NCI-H2107 treated with DMSO at 0.1 percent for 48 hours (cell line): ENCODE data around the gene FAM131C.
A peak's percentile ranks its signal among the peaks of the same experiment; 100 is the strongest.
"Not testable (repeated sequence)": the region's sequence is repeated elsewhere in the genome, so short reads cannot be mapped to it uniquely, and the experiment has no call there.

Source experiments
- DNase-seq: peaks from one replicate; lab custom pipeline; 2025; ENCODE audit not compliant: unreplicated experiment; lab: John Stamatoyannopoulos, UW

The FAM131C gene

DNA sequence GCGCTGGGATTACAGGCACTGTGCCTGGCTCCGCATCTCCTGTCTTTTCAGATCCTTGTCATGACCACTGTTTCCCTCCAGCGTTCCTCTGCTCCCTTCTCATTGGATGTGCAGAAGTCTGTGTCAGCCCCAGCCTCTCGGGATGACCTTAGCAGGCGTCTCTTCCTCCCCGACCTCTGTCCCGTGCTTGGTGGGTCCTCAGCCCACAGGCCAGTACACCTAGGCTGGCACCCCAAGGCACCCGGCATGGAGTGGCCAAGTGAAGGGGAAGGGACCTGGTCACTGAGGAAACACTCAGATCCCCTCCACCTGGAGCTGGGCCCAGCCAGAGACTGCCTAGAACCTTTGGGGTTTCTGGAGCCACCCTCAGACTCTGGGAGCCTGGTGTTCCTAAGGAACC lies 32.3 kb downstream of the FAM131C start:
- no peak for DNase-seq

DNA sequence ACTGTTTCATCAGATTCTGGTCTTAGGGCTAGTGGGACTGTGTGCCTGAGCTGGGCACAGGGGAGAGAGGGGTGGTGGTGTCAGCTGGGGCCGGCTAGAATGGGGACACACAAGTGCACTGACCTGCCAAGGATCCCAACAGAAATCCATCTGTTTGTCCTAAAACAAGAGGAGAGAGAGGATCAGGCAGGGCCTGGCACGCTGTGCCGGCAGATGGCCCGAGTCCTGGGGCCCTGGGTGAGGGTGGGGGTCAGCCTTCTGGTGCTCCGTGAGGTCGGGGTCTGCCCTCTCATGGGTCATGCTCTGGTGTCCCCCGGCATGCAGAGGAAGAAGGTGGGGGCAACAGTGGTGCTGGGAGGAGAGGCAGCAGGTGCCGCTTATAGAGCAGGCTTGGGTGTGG lies 33.6 kb downstream of the FAM131C start:
- not testable (repeated sequence) for DNase-seq

DNA sequence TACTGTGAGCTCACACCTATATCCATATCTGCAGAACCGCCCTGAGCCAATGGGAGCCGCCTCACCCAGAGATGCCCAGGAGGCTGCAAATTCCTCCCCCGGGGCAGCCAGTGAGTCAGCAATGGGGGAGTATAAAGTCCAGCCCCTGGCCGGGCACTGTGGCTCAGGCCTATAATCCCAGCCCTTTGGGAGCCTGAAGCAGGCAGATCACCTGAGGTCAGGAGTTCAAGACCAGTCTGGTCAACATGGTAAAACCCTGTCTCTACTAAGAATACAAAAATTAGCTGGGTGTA lies 34.9 kb downstream of the FAM131C start:
- DNase-seq, result no peak

DNA sequence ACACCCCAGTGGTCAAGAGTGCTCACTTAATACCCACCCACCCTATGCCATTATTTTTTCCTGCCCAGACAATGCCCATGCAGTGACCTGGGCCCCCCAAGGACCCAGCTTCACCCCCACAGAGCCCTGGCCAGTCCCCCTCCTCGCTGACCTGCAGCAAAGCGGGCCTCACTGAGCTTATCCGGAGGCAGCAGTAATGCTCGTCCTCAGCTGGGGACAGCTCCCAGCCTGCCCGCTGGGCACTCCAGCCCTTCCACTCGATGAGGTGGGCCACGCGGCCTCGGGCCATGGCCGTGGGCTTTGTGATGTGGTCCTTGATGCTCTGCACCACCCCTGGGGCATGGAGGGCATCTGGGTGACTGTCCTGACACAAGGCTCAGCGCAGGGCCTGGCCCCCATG lies 37.0 kb downstream of the FAM131C start:
- DNase-seq, result not testable (repeated sequence)

DNA sequence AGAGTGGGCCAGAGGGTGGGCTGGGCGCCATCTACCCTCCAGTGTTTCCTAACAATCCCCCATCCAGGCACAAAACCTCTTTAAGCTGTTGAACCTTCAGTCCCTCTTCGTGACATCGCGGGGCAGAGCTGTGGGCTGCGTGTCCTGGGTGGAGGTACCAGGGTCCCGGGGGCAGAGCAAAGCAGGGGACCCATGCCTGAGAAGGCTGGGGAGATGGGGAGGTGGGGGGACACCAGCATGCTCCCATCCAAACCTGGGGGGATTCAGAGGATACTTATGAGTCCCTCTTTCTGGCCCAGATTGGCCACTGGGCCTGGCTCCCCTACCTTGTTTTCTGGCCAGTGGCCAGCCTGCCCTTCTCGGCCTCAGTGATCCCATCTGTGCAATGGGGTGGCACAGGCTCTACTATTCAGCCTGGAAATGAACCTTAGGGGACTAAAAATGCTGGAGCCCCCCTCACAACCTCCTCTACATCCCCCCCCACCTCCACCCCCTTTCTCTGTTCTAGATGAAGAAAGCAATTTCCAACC lies 40.3 kb downstream of the FAM131C start:
- DNase-seq, result not testable (repeated sequence)

DNA sequence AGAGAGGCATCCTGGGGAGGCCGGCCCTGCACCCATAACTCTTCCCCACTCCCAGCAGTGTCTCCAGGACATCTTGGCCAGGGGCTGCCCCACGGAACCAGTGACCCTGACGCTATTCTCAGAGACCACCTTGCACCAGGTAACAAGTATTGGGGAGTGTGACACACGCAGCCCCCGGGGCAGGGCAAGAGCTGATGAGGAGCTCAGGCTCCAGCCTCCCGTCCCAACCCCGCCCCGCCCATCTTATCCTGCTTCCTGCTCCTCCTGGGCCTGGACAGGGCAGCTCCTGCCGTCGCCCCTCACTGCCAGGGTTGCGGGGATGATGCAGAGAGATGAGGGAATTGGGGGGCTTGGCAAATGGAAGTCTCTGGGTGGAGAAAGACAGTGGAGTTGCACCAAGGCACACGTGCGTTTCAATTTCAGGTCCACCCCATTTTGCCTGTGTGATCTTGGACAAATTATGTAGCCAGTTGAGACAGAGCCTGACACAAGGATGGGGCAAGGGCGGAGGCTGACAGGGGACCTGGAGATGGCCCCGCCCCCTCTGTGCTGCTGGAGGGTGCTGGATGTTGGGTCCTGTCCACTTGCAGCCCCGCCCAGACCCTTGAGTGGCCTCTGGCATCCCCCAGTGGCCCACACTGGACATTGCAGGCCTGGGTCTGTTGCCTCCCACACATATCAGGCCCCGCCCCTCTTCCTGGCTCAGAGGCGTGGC lies 40.9 kb downstream of the FAM131C start:
- DNase-seq, result peak; percentile 18

DNA sequence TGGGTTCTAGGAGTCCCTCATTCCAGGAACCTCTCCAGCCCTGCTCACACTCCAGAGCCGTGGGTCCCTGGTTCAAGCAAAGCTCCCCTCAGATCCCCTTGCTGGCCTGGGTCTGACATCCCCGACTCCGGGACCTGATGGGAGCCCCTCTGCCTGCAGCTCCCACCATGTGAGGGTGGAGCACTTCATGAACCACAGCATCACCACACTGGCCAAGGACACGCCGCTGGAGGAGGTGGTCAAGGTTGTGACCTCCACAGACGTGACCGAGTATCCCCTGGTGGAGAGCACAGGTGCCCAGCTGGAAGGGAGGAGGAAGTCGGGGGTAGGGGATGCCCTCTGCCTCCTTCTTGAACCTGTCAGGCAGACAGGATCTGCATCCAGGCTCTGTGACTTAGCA lies 41.9 kb downstream of the FAM131C start:
- no peak for DNase-seq

DNA sequence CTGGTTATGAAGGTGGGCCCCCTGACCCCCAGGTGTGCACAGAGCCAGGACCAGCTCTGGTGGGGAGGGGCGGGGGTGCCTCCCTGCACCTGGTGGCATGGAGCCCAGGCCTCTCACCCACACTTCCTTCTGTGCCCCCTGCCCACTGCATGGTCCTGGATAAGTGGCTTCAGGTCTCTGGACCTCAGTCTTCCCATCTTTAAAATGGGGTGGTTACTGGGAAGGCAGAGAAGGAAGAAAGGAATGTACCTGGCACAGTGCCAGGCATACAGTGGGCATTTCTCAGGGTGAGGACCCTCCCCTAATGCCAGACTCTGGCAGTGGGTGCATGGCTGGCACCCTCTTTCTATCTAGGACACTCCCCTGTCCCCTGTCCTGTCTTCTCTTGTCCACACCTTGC lies 44.2 kb downstream of the FAM131C start:
- no peak for DNase-seq

DNA sequence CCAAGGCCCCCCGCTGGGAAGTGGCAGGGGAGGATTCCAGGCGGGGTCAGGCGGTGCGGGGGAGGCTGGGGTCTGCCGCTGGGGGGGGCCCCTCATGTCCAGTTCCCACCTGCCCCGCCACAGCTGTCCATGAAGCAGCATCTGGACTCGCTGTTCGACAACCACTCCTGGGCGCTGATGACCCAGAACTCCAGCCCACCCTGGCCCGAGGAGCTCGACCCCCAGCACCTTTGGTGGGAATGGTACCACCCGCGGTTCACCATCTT lies 44.5 kb downstream of the FAM131C start:
- DNase-seq, result not testable (repeated sequence)

DNA sequence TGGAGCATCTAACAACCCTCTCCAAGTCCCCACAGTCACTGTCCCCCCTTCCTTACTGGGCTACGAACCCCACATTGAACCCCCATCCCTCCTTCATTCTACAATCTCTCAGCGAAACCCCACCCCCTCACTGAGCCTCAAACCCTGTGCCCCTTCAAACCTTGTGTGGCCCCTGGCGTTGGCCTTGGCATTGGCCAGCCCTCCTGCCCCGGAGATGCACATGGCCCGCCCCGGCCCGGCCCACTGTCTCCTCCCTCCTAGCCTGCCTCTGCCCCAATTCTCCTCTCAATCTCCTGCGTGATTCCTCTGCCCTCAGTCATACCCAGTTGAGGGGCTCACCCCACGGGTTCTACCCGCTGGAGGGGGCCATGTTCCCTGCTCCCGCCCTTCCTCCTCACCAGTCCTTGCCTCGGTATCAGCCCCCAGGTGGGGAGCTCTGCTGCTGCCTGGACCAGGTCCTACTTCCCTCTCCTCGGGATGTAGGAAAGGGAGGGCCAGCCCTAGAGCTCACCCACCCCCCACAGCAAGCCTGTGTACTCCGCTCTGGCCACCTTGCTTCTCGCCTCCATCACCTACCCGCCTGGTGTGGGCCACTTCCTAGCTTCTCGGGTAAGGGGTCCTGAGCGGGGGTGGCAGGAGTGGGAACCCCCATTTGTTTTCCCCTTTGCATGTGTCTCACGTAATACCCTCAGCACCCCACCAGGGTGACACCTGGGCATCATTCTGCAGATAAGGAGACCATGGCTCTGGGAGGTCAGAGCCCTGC lies 45.0 kb downstream of the FAM131C start:
- DNase-seq, result no peak

DNA sequence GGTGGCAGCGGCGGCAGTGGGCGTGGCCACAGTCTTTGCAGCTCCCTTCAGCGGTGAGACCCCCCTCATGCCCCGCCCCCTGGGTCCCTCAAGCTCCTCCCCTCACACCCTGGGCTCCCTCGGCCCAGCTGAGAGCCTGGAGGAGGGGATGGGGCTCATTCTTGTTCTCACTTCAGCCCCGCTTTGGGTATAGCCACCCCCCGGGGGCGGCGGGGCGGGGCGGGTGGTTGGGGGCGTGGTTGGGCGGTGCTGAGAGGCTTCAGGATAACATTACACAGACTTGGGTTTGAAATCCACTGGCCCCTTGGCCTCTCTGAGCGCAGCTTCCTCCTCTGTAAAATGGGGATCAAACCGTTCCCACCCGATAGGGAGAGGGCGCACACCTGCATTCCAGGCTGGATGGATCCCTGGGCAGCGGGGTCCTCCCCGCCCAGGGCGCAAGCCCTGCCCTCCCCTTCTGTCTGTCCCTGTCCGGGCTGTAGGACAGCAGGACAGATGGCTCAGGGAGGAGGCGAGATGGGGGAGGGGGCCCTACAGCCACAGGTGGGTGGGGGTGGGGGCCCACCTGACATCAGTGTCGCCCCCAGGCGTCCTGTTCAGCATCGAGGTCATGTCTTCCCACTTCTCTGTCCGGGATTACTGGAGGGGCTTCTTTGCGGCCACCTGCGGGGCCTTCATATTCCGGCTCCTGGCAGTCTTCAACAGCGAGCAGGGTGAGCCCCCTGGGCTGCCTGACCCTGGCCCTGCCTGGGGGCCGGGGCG lies 46.5 kb downstream of the FAM131C start:
- DNase-seq, result no peak

DNA sequence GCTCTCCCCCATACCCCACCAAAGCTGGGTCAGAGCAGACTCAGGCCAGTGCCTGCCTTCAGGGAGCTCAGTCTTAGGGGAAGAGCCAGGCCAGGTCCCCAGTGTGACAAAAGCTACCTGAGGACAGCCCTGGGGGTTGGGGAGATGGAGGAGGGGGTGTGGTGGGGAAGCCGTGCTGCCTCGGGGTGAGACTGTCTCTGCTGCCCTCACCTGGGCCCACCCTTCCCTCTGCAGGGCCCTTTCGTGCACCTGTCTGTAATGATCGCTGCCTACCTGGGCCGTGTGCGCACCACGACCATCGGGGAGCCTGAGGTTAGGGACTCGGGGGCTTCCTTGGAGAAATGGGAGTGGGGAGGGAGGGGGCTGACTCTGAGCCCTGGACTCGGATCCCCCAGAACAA lies 47.1 kb downstream of the FAM131C start:
- DNase-seq, result not testable (repeated sequence)

DNA sequence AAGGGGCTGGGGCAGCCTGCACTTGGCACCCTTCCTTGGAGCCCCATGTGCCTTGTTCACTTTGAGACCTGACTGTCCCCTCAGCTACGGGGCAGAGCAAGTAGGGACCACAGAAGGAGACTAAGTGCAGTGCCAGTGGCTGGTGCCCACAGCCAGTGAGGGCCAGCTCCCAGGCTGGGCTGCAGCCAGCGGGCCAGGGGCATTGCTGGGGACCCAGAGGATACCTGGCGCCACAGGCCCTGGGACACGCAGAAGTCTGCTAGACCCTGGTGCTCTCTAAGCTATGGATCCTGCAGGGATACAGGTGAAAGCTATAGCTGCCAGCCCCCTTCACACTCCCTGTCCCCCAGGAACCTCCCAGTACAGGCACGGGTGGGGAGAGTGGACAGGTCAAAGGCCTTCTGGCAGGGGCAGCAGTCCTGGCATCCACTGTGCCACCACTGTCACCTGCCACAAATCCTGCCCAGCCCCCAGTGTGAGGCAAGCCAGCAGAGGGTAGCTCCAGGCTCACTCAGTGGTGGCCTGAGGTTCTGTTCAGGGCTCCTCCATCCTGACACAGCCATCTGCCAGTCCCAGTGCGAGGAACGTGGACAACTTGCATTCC lies 50.3 kb downstream of the FAM131C start:
- no peak for DNase-seq

DNA sequence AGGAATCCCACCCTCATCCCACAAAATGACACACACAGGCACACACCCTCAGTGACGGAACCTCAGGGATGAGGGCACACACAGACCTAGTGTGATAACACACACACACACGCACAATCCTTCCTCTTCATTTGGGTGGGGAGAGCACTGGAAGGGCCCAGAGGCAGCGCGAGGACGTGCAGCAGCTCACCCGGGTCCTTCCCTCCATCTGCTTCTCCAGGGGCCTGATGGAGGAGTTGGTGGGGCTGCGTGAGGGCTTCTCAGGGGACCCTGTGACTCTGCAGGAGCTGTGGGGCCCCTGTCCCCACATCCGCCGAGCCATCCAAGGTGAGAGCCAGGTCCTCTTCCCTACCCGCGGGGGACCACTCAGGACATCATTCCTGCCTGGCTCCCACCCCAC lies 51.1 kb downstream of the FAM131C start:
- no peak for DNase-seq

DNA sequence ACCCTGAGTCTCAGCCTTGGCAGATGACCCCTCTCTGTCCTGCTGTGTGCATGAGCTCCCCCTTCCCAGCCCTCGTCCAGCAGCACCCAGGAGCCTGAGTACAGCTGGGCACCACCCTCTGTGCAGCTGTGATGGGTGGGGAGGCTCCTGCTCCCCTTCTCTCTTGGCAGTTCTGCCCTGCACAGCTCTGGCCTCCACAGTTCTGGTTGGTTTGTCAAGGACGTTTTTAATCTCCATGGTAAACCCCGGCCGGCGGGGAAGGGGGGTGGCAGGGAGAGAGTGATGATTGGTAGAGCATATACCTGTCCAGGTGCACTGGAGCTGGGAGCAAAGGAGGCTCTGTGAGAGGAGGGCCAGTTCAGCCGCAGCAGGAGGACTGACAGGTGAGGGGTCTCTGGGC lies 51.8 kb downstream of the FAM131C start, which contains the start of gene CLCNKA:
CLCNKA (plus strand) TSS at position 356 of the 400 bp plus-strand sequence. CDS start 584 bp downstream, outside the sequence.
- peak; percentile 49 for DNase-seq

DNA sequence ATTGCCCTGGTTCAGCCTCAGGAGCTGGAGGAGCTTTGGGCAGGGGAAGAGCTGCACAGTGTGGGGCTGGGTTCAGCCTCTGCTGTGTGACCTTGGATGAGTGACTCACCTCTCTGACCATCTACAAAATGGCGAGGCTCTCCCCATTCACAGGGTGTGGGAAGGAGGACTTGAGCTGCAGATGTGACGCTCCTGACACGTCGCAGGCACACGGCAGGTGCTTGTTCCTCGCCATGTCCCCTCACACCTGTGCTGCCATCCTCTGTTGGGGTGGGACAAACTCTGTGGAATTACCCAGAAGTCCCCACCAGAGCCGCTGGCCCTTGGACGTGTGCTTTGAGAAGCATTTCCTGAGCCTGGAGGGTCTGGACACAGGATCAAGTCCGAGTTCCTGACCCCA lies 52.6 kb downstream of the FAM131C start:
- not testable (repeated sequence) for DNase-seq

DNA sequence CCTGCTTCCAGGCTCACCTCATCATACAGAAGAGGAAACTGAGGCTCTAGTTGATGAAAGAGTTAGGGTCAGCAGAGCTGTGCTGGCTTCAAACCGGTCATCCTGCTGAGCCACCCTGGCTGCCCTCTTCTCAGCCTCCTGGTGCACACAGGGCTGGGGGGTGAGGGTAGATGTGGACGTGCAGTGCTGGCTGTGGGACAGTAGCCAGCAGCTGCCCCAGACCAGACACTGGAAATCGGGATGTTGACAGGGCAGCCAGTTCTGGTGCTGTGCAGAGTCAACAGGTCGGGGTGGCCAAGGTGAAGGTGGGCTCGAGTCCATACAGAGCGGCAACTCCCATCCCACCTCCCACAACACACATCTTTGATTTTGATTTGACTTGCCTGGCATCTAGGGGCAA lies 53.1 kb downstream of the FAM131C start:
- no peak for DNase-seq

DNA sequence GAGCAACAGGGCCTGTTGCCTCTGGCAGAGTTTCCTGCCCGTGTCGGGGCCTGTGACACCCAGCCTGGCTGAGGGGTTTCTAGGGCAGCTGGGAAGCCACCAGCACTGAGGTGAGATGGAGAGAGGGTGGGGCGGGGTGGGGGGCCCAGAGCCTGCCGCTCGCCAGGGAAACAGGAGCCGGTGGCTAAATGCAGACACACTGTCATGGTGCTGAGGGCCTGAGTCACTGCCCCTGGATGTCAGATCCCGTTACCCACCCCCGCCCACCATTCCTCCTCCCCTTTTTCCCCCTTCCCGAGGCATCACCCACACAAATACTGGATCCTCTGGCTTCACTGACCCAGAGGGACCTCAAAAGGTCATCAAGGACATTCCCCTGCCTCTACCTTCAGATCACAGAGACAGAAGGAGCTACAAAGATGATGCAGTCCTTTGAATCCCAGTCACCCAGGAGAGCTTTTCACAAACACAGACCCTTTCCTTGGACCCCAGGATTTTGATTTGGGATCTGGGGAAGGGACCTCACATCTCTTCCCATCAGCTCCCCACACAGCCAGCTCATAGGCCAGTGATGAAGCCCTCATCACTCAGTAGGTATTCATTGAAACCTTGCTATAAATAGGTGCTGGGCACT lies 53.7 kb downstream of the FAM131C start:
- no peak for DNase-seq

DNA sequence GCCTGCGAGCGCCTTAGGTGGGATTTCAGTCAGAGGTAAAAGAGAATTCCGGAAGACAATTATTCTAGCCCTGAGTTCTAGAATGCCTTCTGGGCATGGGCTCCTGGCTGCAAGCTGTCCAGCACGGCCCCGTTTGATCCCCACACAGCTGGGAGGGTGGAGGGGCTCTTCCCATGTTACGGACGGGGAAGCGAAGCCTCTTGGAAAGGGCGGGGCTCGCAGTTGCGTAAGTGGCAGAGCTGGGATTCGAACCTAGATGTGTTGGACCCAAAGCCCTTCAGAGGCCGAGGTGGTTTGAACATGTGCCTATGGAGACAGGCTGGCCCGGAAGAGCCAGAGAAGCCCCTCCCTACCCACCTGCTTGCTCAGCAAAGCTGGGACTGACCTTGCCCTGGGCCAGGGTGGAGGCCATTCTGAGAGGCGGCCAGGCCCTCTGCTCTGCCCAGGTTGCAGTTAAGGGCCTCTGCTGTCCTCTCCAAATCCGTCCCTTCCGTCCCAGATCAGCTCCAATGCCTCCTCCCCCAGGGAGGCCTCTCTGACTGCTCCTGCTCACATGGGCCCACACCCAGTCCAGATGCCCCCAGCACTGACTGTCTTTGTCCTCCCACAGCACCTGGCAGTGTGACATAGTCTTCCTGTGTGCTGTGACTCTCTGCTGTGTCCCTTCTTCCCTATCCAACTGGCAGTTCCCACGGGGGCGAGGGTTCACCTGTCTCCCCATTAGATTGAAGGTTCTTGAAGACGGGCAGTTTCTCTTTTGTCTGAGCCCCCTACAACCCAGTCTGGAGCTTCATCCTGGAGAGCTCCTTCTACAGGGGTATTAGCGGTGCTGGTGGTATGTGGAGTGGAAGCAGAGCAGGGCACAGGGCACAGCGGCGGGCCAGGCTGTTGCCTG lies 54.5 kb downstream of the FAM131C start:
- DNase-seq, result no peak

DNA sequence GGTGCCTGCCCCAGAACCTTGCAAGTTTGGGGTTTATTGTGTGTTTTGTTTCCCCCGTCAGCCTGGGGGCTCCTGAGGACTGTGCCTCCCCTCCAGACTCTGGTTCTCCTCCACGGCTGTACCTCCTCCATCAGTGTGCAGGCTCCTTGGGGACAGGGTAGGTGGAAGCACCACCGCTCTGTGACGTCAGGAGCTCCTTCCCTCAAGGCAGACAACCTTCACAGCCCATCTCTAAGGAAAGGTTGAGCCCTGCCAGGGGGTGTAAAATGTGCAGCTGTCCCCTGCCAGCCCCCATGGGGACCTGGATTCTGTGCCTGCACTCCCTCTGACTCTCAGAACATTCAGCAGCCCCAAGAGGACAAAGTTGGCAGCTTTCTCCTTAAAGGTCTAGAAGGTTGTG lies 55.1 kb downstream of the FAM131C start:
- DNase-seq, result no peak
